IPS-18a (cell line): Measurements from ENCODE around the gene SGMS2.

Experiments
- H3K27ac ChIP-seq: one replicate; pipeline ENCODE4 v1.5.1; 2013; ENCODE audit warnings: low read length
- H3K27me3 ChIP-seq: one replicate; pipeline ENCODE4 v1.6.1; 2013; ENCODE audit warnings: mild to moderate bottlenecking, low read length; ENCODE audit not compliant: control insufficient read depth, insufficient read depth
- H3K36me3 ChIP-seq: one replicate; pipeline ENCODE4 v1.6.1; 2013; ENCODE audit warnings: low read depth, low read length; ENCODE audit not compliant: control insufficient read depth
- H3K4me1 ChIP-seq: one replicate; pipeline ENCODE4 v1.6.1; 2013; ENCODE audit warnings: low read depth, low read length; ENCODE audit not compliant: control insufficient read depth
- H3K4me3 ChIP-seq: one replicate; pipeline ENCODE4 v1.5.1; 2013; ENCODE audit warnings: low read length
- H3K9ac ChIP-seq: one replicate; pipeline ENCODE4 v1.6.1; 2013; ENCODE audit warnings: mild to moderate bottlenecking, low read length, moderate library complexity
- H3K9me3 ChIP-seq: one replicate; pipeline ENCODE4 v1.6.1; 2013; ENCODE audit warnings: low read depth, low read length; ENCODE audit not compliant: control insufficient read depth

Gene SGMS2

GRCh38 chr4:107806196-107806595, 18.5 kb upstream of the SGMS2 start:
- Histone ChIP-seq H3K4me3 (no peak overlapping the region), H3K36me3 (no peaks in the 10 kb centered on the region), H3K27me3 (no peaks in the 10 kb centered on the region), H3K9me3 (no peaks in the 10 kb centered on the region), H3K4me1 (no peaks in the 10 kb centered on the region), H3K9ac (no peak overlapping the region), H3K27ac (no peak overlapping the region)

- H3K9ac ChIP-seq, result no peak overlapping the region
- H3K36me3 ChIP-seq, result no peaks in the 10 kb centered on the region
- no peaks in the 10 kb centered on the region for H3K27me3 ChIP-seq
- no peaks in the 10 kb centered on the region for H3K9me3 ChIP-seq
- no peak overlapping the region for H3K27ac ChIP-seq
- H3K4me1 ChIP-seq, result no peaks in the 10 kb centered on the region
- no peak overlapping the region for H3K4me3 ChIP-seq
These were observed 16.2 kb upstream of the SGMS2 start for GRCh38 chr4:107808572-107808971.

GRCh38 chr4:107809210-107809609, 15.5 kb upstream of the SGMS2 start:
- Histone ChIP-seq H3K27me3 (no peaks in the 10 kb centered on the region), H3K27ac (no peak overlapping the region), H3K9ac (no peak overlapping the region), H3K9me3 (no peaks in the 10 kb centered on the region), H3K36me3 (no peaks in the 10 kb centered on the region), H3K4me3 (no peak overlapping the region), H3K4me1 (no peaks in the 10 kb centered on the region)

GRCh38 chr4:107814758-107815157, 10.0 kb upstream of the SGMS2 start:
- no peak overlapping the region for H3K9ac ChIP-seq
- peaks cover 14% of the 10 kb centered on the region for H3K27me3 ChIP-seq
- no peaks in the 10 kb centered on the region for H3K36me3 ChIP-seq
- no peaks in the 10 kb centered on the region for H3K4me1 ChIP-seq
- H3K4me3 ChIP-seq, result no peak overlapping the region
- no peaks in the 10 kb centered on the region for H3K9me3 ChIP-seq
- H3K27ac ChIP-seq, result no peak overlapping the region

GRCh38 chr4:107815158-107815557, 9.6 kb upstream of the SGMS2 start:
- no peaks in the 10 kb centered on the region for H3K4me1 ChIP-seq
- no peak overlapping the region for H3K9ac ChIP-seq
- no peak overlapping the region for H3K27ac ChIP-seq
- H3K27me3 ChIP-seq, result peaks cover 18% of the 10 kb centered on the region
- no peak overlapping the region for H3K4me3 ChIP-seq
- no peaks in the 10 kb centered on the region for H3K36me3 ChIP-seq
- H3K9me3 ChIP-seq, result no peaks in the 10 kb centered on the region

- H3K4me1 ChIP-seq, result peaks cover under 1% of the 10 kb centered on the region
- no peak overlapping the region for H3K4me3 ChIP-seq
- peaks cover 51% of the 10 kb centered on the region for H3K27me3 ChIP-seq
- no peaks in the 10 kb centered on the region for H3K36me3 ChIP-seq
- no peak overlapping the region for H3K9ac ChIP-seq
- H3K9me3 ChIP-seq, result no peaks in the 10 kb centered on the region
- no peak overlapping the region for H3K27ac ChIP-seq
These were observed 6.3 kb upstream of the SGMS2 start for GRCh38 chr4:107818301-107818910.

GRCh38 chr4:107823870-107824349, 822 bp upstream of the SGMS2 start:
- Histone ChIP-seq H3K27me3 (peaks cover 100% of the 10 kb centered on the region), H3K9me3 (no peaks in the 10 kb centered on the region), H3K27ac (no peak overlapping the region), H3K4me3 (peak overlapping the region; percentile 79), H3K4me1 (peaks cover 12% of the 10 kb centered on the region), H3K36me3 (no peaks in the 10 kb centered on the region), H3K9ac (peak overlapping the region; percentile 38)

GRCh38 chr4:107825072-107825824, 516 bp downstream of the SGMS2 start:
- no peaks in the 10 kb centered on the region for H3K9me3 ChIP-seq
- no peaks in the 10 kb centered on the region for H3K36me3 ChIP-seq
- no peak overlapping the region for H3K9ac ChIP-seq
- peaks cover 12% of the 10 kb centered on the region for H3K4me1 ChIP-seq
- no peak overlapping the region for H3K27ac ChIP-seq
- H3K4me3 ChIP-seq, result peak overlapping the region; percentile 79
- peaks cover 87% of the 10 kb centered on the region for H3K27me3 ChIP-seq

- Histone ChIP-seq H3K9me3 (no peaks in the 10 kb centered on the region), H3K27me3 (peaks cover 80% of the 10 kb centered on the region), H3K9ac (no peak overlapping the region), H3K4me1 (peaks cover 12% of the 10 kb centered on the region), H3K36me3 (no peaks in the 10 kb centered on the region), H3K4me3 (no peak overlapping the region), H3K27ac (no peak overlapping the region)
These were observed 1.8 kb downstream of the SGMS2 start for GRCh38 chr4:107826421-107826980.

GRCh38 chr4:107828315-107829090, 3.8 kb downstream of the SGMS2 start:
- Histone ChIP-seq H3K4me3 (no peak overlapping the region), H3K9ac (no peak overlapping the region), H3K4me1 (peaks cover 10% of the 10 kb centered on the region), H3K27me3 (peaks cover 60% of the 10 kb centered on the region), H3K27ac (no peak overlapping the region), H3K9me3 (no peaks in the 10 kb centered on the region), H3K36me3 (no peaks in the 10 kb centered on the region)

GRCh38 chr4:107831140-107831539, 6.4 kb downstream of the SGMS2 start:
- Histone ChIP-seq H3K27ac (no peak overlapping the region), H3K4me1 (no peaks in the 10 kb centered on the region), H3K9ac (no peak overlapping the region), H3K4me3 (no peak overlapping the region), H3K27me3 (peaks cover 34% of the 10 kb centered on the region), H3K36me3 (no peaks in the 10 kb centered on the region), H3K9me3 (peaks cover 4% of the 10 kb centered on the region)
